NCI-H82 treated with DMSO at 0.1 percent for 48 hours (cell line): ENCODE data around the gene ACOX3.

Experiments used
- DNase-seq: peaks from one replicate; lab custom pipeline; 2025; ENCODE audit not compliant: unreplicated experiment; lab: John Stamatoyannopoulos, UW

ACOX3 gene

GRCh38 chr4:8468746-8469535 lies 28.4 kb upstream of the ACOX3 start:
- no peak for DNase-seq

GRCh38 chr4:8467016-8467415 lies 26.5 kb upstream of the ACOX3 start:
- DNase-seq, result no peak

GRCh38 chr4:8465615-8466611 lies 25.4 kb upstream of the ACOX3 start:
- DNase-seq, result no peak

- DNase-seq, result no peak
Measured at GRCh38 chr4:8464381-8464780, 23.9 kb upstream of the ACOX3 start.

- DNase-seq, result no peak
Measured at GRCh38 chr4:8463811-8464210, 23.3 kb upstream of the ACOX3 start.

GRCh38 chr4:8461616-8462015 lies 21.1 kb upstream of the ACOX3 start:
- DNase-seq, result no peak

- no peak for DNase-seq
Measured at GRCh38 chr4:8461086-8461485, 20.6 kb upstream of the ACOX3 start.

- DNase-seq, result no peak
Measured at GRCh38 chr4:8459867-8460445, 19.4 kb upstream of the ACOX3 start.

GRCh38 chr4:8457646-8458252 lies 17.2 kb upstream of the ACOX3 start:
- no peak for DNase-seq

- DNase-seq, result no peak
Measured at GRCh38 chr4:8453957-8454356, 13.4 kb upstream of the ACOX3 start.

GRCh38 chr4:8451440-8452182 lies 11.1 kb upstream of the ACOX3 start:
- no peak for DNase-seq

- DNase-seq, result no peak
Measured at GRCh38 chr4:8446122-8446521, 5.6 kb upstream of the ACOX3 start.

- no peak for DNase-seq
Measured at GRCh38 chr4:8443801-8444200, 3.3 kb upstream of the ACOX3 start.

GRCh38 chr4:8442596-8443358 lies 2.3 kb upstream of the ACOX3 start:
- DNase-seq, result no peak

GRCh38 chr4:8441499-8442091 lies 1.1 kb upstream of the ACOX3 start:
- no peak for DNase-seq

GRCh38 chr4:8439914-8440491 lies 520 bp downstream of the ACOX3 start:
- DNase-seq, result no peak

GRCh38 chr4:8439168-8439567 lies 1.4 kb downstream of the ACOX3 start:
- DNase-seq, result no peak

GRCh38 chr4:8438743-8439142 lies 1.8 kb downstream of the ACOX3 start:
- no peak for DNase-seq

- DNase-seq, result no peak
Measured at GRCh38 chr4:8437281-8437680, 3.2 kb downstream of the ACOX3 start.
